H7 (cell line): ENCODE data around the gene OR10G3. TPM values are rescaled to one million over a fixed set of nuclear protein-coding genes. Genes with fewer than 3 reads are reported as not detected.
"Not testable (repeated sequence)": the region's sequence is repeated elsewhere in the genome, so short reads cannot be mapped to it uniquely, and the experiment has no call there.

Source experiments
- DNase-seq: peaks from one replicate; pipeline ENCODE4 v3.0.0; 2012
- H3K27me3 ChIP-seq: 2 replicates; pipeline ENCODE4 v1.6.0; 2011; ENCODE audit warnings: mild to moderate bottlenecking, low read length; ENCODE audit not compliant: control insufficient read depth, insufficient read depth
- H3K36me3 ChIP-seq: replicated peaks from 2 replicates; pipeline ENCODE4 v1.5.1; 2011; ENCODE audit warnings: low read length; ENCODE audit not compliant: control insufficient read depth, insufficient read depth
- H3K4me3 ChIP-seq: 2 replicates; pipeline ENCODE4 v1.5.1; 2011; ENCODE audit warnings: low read depth, mild to moderate bottlenecking, control low read depth, low read length, moderate library complexity; ENCODE audit not compliant: insufficient read depth
- total RNA-seq: library from RNA; depleted of rRNA; stranded (reverse); fragments of >200 nt; shearing (Covaris generic); gene quantifications from 2 replicates; pipeline ENCODE4 v1.2.3, GENCODE V29; 2014; rRNA removed

OR10G3 gene, protein sequence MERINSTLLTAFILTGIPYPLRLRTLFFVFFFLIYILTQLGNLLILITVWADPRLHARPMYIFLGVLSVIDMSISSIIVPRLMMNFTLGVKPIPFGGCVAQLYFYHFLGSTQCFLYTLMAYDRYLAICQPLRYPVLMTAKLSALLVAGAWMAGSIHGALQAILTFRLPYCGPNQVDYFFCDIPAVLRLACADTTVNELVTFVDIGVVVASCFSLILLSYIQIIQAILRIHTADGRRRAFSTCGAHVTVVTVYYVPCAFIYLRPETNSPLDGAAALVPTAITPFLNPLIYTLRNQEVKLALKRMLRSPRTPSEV
- not detected in 2 replicates for total RNA-seq

DNA sequence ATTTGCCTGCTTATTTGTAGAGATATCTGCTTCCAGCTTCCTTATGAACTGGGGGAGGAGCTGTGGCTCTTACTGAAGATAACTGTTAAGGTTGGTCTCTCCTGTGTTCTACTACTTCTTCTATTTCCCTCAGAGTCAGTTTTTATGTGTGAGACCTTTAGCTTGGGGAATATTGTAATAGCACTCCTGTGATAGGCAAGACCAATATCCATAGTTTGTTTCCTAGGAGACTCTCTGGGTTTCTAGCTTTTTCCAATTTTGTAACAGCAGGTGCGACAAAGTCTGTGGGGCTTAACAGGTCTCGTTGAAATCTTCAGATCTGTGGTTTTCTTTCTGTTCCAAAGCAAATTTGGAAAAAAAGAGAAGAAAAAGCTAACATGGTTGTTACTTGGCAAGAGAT is at the start of gene OR10G3:
OR10G3 (minus strand) TSS at position 101 of the 400 bp plus-strand sequence. CDS start 9,332 bp downstream, outside the sequence.
- no peak within 1 kb of the TSS for H3K4me3 ChIP-seq
- DNase-seq, result no peak

DNA sequence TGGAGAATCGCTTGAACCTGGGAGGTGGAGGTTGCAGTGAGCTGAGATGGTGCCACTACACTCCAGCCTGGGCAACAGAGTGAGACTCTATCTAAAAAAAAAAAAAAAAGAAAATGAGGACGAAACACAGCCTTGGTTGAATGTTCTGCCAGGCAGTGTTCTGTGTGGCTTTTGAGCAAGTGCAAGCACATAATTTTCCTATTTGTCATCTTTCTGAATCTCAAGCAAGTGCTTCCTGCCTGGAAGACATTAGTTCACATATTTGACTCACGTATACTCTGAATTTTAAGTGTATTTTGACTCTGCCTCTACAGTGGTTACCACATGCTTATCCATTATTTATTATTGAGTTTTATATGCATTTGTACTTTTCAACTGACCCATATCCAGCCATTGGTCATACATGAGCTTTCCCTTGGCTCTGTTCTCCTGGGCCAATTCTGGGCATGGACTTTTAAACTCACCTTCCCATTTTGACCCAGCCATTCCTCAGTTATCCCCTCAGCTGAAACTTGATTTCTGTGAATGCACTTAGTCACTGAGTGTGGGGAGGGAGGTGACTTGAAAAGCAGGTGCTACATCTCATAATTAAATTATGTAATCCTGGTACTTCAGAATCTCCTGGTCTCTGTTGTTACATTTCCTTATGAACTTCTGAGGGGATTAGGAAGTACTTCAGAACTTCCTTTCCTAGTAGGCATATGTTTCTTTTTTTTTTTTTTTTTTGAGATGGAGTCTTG is 46.8 kb upstream of the OR10G3 start:
- no peaks in the 10 kb centered on the region for H3K36me3 ChIP-seq
- H3K27me3 ChIP-seq, result no peaks in the 10 kb centered on the region
- DNase-seq, result no peak
- no peak overlapping the region for H3K4me3 ChIP-seq

More for the DNA sequence above, at the start of gene OR10G3:
- Histone ChIP-seq H3K36me3 (no peaks in the 10 kb centered on the region), H3K27me3 (no peaks in the 10 kb centered on the region)

DNA sequence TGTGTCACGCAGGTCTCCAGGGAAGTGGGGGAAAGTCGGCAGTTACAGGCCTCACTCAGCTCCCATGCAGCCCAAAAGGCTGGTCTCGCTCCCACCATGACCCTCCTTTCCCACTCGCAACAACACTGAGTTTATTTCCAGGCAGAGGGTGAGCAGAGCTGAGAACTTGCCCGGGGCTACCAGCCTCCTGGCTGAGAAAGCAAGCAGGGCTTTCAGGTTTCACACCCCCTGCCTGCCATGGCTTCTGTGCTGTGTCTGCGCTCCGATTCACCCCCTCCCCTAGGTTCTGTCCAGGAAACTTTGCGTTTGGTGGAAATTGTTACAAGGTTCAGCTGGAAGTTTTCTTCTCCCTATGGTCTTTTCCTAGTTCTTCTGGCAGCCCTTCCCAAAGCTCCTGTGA is 37.7 kb upstream of the OR10G3 start:
- H3K4me3 ChIP-seq, result no peak overlapping the region
- H3K36me3 ChIP-seq, result no peaks in the 10 kb centered on the region
- DNase-seq, result no peak
- H3K27me3 ChIP-seq, result no peaks in the 10 kb centered on the region

DNA sequence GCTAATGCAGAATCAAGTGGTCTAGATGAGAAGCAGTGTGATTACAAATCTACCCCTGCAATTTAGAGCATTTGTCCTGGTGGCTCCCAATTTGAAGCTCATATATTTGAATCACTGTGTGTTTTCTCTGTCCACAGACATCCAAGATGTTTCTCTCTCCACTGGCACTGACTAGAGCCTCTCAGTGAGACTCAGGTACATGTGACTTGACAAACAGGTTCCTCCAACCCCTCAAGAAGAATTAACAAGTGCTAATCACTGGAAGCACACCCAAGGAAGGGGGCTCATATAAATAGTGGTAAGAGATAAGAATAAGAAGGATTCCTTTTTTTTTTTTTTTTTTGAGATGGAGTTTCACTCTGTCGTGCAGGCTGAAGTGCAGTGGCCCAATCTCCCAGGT is 34.4 kb upstream of the OR10G3 start:
- no peak for DNase-seq
- Histone ChIP-seq H3K27me3 (no peaks in the 10 kb centered on the region), H3K36me3 (no peaks in the 10 kb centered on the region), H3K4me3 (no peak overlapping the region)

DNA sequence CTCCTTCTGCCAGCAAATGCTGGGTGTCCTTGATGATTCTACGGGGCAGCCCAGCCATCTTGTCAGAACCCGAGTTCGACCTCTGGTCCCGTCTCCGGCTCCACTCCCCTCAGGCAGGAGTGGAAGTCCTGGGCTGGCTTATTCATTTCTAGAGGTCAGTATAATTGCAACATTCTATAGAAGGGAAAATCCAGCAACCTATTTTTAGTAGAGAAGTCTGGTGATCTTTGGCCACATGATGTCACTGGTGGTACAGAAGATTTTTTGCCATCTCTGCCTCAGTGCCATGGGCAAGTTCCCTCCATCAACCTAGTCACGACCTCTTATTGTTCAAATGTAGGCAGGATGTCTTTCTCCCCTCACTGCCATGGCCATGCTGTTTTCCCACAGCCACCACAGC is 32.4 kb upstream of the OR10G3 start:
- Histone ChIP-seq H3K4me3 (no peak overlapping the region), H3K36me3 (no peaks in the 10 kb centered on the region), H3K27me3 (no peaks in the 10 kb centered on the region)
- DNase-seq, result no peak

DNA sequence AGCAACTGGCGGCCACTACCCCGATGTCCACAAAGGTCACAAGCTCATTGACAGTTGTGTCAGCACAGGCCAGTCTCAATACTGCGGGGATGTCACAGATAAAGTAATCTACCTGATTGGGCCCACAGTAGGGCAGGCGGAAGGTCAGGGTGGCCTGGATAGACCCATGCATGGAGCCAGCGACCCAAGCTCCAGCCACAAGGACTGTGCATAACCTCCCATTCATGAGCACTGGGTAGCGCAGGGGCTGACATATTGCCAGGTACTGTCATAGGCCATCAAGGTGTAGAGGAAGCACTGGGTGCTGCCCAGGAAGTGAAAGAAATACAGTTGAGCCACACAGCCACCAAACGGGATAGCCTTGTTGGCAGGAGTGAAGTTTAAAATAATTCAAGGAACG is 22.3 kb upstream of the OR10G3 start:
- not testable (repeated sequence) for H3K4me3 ChIP-seq, H3K36me3 ChIP-seq, H3K27me3 ChIP-seq, DNase-seq

DNA sequence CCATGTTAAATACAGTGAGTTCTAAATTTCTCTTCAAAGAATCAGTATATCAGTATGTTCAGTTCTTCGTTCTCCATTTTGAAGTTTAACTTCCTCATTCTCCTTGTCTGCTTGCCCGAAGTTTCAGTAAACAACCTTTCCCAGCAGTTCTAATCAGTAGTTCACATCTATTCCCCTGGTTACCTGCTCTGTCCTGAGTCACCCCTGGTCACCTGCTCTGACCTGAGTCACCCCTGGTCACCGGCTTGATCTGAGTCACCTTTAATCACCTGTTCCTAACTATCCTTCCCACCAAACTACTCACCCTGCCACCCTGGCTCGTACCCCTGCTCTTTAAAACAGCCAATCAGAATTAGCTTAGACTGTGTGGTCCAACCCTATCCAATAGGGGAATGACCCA is 9.4 kb upstream of the OR10G3 start:
- no peaks in the 10 kb centered on the region; the same call in 1 of the 2 replicates for H3K27me3 ChIP-seq
- no peak overlapping the region for H3K4me3 ChIP-seq
- no peaks in the 10 kb centered on the region for H3K36me3 ChIP-seq
- DNase-seq, result no peak

DNA sequence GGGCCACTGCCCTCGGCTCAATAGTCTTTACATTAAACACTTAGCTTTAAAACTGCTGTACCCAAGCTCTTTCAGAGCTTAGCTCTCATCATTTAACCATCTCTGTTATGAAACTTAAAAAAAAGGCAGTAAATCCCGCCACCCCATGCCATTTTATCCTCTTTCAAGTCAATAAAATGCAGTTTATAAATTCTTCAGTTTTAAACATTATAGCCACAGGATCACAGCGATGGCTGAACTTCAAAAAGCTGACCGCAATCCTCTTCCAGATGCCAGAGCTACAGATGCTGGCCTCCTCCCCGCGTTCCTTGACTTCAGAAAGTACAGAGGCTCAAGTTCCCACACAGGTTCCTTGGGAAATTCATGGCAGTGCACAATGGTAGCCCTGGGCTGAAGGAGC is 4.2 kb downstream of the OR10G3 start:
- Histone ChIP-seq H3K4me3 (no peak overlapping the region), H3K27me3 (no peaks in the 10 kb centered on the region), H3K36me3 (no peaks in the 10 kb centered on the region)
- DNase-seq, result peak; percentile 27

DNA sequence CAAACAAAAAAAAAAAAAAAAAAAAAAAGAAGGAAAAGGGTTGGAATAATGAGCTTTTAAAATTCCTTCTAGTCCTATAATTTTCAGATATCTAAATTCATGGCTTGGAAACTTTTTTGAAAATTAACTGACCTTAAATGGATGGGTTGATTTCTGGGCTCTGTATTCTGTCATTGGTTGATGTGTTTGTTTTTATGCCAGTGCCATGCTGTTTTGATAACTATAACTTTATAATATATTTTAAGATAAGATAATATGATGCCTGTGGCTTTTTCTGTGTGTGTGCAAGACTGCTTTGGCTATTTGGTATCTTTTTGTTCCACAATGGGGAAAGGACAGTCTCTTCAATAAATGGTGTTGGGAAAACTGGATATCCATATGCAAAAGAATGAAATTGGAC is 7.3 kb downstream of the OR10G3 start:
- DNase-seq, result no peak
- Histone ChIP-seq H3K36me3 (no peaks in the 10 kb centered on the region), H3K4me3 (no peak overlapping the region), H3K27me3 (no peaks in the 10 kb centered on the region)

DNA sequence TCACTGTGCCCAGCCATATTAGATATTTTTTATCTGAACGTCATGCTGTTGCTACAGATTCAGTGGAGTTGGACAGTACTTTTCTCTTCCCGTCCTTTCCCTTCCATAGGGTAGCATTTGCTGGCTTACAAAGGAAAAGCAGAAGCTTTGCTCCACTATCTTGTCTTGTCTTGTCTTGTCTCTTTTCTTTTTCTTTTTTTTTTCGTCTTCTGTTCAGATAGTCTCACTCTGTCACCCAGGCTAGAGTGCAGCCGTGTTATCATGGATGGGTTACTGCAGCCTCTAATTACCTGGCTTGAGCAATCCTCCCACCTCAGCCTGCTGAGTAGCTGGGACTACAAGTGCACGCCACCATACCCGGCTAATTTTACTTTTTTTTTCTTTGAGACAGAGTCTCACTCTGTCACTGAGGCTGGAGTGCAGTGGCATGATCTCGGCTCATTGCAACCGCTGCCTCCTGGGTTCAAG is 21.1 kb downstream of the OR10G3 start:
- no peaks in the 10 kb centered on the region for H3K36me3 ChIP-seq
- H3K27me3 ChIP-seq, result no peaks in the 10 kb centered on the region
- no peak overlapping the region for H3K4me3 ChIP-seq
- DNase-seq, result no peak

DNA sequence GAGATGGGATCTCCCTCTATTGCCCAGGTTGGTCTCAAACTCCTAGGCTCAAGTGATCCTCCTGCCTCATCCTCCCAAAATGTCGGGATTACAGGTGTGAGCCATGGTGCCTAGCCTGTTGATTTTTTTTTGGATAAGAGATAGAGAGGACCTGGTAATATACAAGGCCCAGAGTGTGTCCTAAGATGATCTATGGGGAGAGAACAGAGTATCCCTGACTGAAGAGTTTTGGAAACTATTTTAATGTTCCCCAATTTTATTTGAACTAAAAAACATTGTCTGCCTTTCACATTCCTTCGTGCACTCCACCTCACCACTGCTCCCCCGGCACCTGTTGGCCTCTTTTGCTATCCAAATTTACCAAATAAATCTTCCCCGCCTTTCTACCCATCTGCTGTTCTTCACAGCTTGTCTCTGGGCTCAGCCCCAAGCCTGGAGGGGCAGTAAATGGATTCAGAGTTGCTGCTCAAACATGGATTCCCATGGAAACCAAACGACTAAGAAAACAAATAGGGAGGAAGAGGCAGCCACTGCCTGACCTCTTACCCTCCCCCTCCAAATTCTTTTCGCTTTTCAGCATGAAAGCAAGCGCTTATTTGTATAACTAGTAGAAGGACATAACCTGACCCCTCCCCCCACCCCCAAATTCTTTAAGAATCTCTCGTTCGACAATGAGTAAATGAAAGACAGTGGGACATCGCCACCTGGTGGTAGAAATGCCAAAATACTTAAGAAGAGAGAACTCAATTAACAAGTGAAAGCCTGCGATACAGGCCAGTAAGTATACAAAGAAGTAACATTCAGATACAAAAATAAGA is 22.6 kb downstream of the OR10G3 start:
- no peaks in the 10 kb centered on the region for H3K36me3 ChIP-seq
- no peak overlapping the region for H3K4me3 ChIP-seq
- H3K27me3 ChIP-seq, result no peaks in the 10 kb centered on the region
- DNase-seq, result peak; percentile 83

DNA sequence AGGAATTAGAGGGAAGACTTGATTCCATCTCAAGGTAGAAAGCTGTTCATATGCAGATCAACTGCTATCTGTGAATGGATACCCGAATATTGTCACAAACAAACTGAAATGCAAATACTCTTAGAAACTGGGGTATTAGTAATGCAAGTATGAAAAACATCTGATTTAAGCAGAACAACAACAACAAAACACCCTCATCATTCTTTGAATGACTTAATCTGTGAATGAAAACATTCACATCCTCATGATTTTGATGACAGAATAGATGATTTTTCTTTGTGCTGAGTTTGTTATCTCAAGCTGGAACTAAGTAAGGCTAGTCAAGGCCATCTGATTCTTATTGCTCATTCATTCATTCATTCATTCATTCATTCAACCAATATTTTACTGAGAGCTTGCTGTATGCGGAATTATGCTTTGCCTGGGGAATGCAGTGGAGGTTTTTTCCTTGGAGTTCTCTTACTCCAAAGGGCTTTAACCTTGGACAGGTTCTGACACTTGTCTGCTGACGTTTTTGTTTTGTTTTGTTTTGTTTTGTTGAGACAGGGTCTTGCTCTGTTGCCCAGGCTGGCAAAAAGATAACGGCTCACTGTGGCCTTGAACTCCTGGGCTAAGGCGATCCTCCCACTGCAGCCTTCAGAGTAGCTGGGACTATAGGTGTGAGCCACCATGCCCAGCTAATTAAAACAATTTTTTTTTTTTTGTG is 23.3 kb downstream of the OR10G3 start:
- Histone ChIP-seq H3K36me3 (no peaks in the 10 kb centered on the region), H3K27me3 (no peaks in the 10 kb centered on the region), H3K4me3 (no peak overlapping the region)
- no peak for DNase-seq

DNA sequence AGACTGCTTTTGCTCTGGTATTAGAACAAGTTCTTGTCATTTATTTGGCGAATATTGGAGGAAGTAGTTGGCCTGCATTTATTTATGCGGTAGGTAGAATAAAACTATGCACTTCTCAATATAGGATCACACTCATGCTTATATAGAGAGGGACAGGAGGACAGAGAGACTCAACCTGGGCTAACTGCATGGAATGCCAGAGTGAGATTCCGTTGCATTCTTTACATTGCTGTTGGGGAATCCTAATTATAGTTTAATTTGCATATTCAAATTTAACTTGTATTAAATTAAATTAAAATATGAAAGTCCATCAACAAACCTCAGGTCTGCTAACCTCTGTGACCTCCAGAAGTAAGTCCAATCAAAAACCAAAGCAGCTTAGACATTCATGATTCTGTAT is 26.6 kb downstream of the OR10G3 start:
- no peak overlapping the region for H3K4me3 ChIP-seq
- H3K36me3 ChIP-seq, result no peaks in the 10 kb centered on the region
- DNase-seq, result peak; percentile 19
- no peaks in the 10 kb centered on the region for H3K27me3 ChIP-seq

DNA sequence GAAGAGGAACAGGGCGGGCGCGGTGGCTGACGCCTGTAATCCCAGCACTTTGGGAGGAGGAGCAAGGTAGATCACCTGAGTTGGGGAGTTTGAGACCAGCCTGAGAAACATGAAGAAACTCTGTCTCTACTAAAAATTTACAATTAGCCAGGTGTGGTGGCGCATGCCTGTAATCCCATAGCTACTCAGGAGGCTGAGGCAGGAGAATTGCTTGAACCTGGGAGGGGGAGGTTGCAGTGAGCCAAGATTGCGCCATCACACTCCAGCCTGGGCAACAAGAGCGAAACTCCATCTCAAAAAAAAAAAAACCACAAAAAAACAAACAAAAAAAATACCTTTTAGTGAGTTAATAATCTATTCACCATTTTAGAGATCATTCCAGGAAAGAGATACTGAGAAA is 35.3 kb downstream of the OR10G3 start:
- not testable (repeated sequence) for H3K27me3 ChIP-seq, H3K36me3 ChIP-seq, DNase-seq, H3K4me3 ChIP-seq
